GM12892 (cell line): Measurements from ENCODE around the gene MMP2.

Source experiments
- POLR2A ChIP-seq: IDR thresholded peaks from 2 replicates; pipeline ENCODE4 v1.6.1; 2011; ENCODE audit warnings: low read depth, low read length, control low read depth
- TAF1 ChIP-seq: IDR thresholded peaks from 2 replicates; pipeline ENCODE4 v1.6.1; 2011; ENCODE audit warnings: low read depth, mild to moderate bottlenecking, control low read depth, low read length, borderline replicate concordance

DNA sequence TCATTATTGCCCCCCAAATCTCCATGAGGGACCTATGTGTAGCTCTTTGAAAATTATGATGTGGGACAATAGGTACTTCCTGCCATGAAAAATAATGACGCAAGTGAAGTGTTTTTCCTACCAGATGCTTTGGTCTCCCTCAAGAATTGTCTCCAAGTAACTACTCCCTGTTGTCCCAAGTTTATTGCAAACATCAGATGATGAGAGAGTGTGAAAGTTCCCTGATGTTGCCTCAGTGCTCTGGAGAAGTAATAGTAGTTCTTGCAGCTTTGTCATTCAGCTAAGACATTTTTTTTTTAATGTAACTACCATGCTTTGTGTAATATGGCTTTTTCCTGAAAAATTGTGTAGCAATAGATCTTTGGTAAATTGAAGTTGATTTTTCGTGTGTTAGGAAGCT is 50.0 kb downstream of the MMP2 start:
- TF ChIP-seq POLR2A, result no peak
- no peak for TF ChIP-seq TAF1
